T-helper 1 cell (primary cell): ENCODE measurements around the gene KMT2E.
"Not testable (repeated sequence)": the region's sequence is repeated elsewhere in the genome, so short reads cannot be mapped to it uniquely, and the experiment has no call there.

Experiments used
- DNase-seq, 5 donors: peaks; one replicate each; pipeline ENCODE4 v3.0.0-alpha.2; 2012 to 2020
- total RNA-seq, 4 donors: gene quantifications; one replicate each; lab custom pipeline; 2026; lab: John Stamatoyannopoulos, UW

Gene KMT2E, protein sequence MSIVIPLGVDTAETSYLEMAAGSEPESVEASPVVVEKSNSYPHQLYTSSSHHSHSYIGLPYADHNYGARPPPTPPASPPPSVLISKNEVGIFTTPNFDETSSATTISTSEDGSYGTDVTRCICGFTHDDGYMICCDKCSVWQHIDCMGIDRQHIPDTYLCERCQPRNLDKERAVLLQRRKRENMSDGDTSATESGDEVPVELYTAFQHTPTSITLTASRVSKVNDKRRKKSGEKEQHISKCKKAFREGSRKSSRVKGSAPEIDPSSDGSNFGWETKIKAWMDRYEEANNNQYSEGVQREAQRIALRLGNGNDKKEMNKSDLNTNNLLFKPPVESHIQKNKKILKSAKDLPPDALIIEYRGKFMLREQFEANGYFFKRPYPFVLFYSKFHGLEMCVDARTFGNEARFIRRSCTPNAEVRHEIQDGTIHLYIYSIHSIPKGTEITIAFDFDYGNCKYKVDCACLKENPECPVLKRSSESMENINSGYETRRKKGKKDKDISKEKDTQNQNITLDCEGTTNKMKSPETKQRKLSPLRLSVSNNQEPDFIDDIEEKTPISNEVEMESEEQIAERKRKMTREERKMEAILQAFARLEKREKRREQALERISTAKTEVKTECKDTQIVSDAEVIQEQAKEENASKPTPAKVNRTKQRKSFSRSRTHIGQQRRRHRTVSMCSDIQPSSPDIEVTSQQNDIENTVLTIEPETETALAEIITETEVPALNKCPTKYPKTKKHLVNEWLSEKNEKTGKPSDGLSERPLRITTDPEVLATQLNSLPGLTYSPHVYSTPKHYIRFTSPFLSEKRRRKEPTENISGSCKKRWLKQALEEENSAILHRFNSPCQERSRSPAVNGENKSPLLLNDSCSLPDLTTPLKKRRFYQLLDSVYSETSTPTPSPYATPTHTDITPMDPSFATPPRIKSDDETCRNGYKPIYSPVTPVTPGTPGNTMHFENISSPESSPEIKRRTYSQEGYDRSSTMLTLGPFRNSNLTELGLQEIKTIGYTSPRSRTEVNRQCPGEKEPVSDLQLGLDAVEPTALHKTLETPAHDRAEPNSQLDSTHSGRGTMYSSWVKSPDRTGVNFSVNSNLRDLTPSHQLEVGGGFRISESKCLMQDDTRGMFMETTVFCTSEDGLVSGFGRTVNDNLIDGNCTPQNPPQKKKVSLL (N-terminal part only)
- 275 to 392 (median 356) reads per million in 4 donors for total RNA-seq

GRCh38 chr7:105013816-105014692, at the start of gene KMT2E:
KMT2E (plus strand) TSS chr7:105014205; CDS start chr7:105040953, 26,748 bp downstream.
- peak; percentile 84 to 92 (median 89) for DNase-seq

DNA sequence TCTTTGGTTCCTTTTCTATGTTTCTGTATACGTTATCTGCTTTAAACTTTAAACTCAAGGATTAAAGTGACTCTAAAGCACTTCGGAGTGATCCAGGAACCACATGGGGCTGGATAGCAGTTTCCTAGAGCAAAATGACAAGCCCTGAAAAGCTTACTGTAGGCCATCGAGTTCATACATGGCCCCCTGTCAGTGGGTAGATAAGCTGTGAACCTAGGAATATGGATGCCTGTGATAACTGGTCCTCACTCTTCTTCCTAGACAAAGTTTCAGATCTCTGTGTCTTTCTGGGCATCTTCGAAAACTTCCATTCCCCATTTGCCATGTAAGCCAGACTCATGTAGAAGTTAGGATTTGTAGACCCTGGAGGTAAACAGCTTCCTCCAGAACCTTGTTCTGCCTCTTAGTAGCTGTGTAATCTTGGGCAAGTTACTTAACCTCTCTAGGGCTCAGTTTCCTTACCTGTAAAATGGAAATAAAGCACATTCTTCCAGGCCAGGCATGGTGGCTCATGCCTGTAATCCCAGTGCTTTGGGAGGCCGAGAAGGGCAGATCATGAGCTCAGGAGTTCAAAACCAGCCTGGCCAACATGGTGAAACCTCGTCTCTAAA, 49.3 kb upstream of the KMT2E start:
- no peak for DNase-seq

DNA sequence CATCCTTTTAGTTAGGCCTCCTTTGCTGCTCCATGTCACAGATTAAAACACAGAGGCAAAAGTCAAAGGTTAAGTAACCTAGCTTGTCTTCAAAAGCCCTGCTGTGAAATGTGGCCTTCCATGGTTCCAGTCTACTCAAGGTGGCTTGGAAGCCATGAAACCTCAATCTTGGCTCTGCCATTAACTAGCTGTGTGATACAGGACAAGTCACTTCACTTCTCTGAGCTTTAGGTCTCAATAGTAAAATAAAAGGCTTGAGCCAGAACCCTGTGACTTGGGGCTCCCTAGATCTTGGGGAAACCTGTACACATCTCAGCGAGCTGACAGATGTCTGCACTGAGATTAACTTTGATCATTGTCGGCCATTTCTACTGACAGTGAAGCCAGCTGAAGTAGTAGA, 48.0 kb upstream of the KMT2E start:
- no peak for DNase-seq

- DNase-seq = no peak
Measured at GRCh38 chr7:104967088-104967487, 46.9 kb upstream of the KMT2E start.

DNA sequence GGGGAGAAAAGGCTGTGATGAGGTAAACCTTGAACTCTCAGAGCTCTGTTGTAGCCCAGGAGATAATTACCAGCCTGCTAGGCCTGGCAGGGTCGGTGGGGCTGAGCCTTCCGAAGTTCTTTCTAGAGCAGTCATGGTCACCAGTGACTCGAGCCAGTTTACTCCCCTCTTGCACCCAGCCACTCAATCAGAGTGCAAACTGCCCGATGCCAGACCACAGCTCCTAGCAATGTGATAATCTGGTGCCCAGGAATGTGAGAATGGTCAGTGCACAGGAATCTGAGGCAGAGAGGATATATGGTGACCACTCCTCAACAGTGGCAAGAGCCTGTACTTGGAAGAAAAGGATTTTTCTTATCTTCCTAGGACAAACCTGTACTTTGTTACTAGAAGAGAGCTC, 46.4 kb upstream of the KMT2E start:
- no peak for DNase-seq

- DNase-seq = no peak
Measured at GRCh38 chr7:104968648-104969047, 45.4 kb upstream of the KMT2E start.

DNA sequence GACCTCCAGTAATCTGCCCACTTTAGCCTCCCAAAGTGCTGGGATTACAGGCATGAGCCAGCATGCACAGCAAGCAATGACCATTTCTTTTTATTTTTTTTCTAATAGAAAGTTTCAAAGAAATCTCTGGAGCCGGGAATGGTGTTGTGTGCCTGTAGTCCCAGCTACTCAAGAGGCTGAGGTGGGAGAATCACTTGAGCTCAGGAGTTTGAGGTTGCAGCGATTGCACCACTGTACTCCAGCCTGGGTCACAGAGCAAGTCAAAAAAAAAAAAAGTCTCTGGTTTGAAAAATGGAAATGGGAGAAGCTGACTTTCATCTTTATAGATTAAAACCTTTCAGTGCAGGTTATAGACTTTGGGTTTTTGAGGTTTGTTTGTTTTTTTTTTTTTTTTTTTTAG, 44.8 kb upstream of the KMT2E start:
- no peak for DNase-seq

- DNase-seq = no peak
Measured at GRCh38 chr7:104971290-104972071, 42.5 kb upstream of the KMT2E start.

DNA sequence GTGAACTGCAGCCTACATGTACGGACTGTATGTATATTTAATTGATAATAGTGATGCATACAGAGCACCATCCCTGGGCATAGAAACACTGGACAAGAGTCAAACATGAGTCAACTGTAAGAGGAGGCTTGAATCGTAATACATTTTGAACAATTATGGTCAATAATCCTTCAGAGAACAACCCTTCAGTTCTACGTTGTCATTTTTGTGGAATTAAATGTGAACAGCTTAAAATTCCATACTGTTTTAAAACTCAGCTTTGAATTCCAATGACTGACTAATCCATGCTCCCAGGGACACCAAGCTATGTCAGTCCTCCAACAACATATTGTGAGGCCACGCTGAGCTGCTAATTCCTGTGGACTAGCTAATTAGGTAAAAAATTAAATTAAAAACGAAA, 41.5 kb upstream of the KMT2E start:
- no peak for DNase-seq

GRCh38 chr7:104973227-104973626, 40.8 kb upstream of the KMT2E start:
- no peak for DNase-seq

GRCh38 chr7:104973909-104974415, 40.0 kb upstream of the KMT2E start:
- no peak for DNase-seq

DNA sequence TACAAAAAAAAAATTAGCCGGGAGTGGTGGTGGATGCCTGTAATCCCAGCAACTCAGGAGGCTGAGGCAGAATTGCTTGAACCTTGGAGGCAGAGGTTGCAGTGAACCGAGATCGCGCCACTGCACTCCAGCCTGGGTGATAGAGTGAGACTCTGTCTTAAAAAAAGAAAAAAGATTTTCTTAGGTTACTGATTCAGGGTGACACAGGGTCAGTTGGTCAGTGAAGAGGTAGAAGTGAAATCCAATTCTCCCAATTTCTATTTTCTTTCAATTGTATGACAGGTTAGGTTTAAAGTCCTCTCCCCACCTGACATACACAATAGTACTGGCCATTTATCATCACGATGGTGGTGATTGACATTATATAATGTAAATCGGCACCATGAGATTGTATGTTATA, 38.5 kb upstream of the KMT2E start:
- DNase-seq = not testable (repeated sequence)

GRCh38 chr7:104976966-104977636, 36.9 kb upstream of the KMT2E start:
- no peak for DNase-seq

- DNase-seq = no peak
Measured at GRCh38 chr7:104978460-104978859, 35.5 kb upstream of the KMT2E start.

- no peak for DNase-seq
Measured at GRCh38 chr7:104979167-104979841, 34.7 kb upstream of the KMT2E start.

- no peak for DNase-seq
Measured at GRCh38 chr7:104980440-104980839, 33.6 kb upstream of the KMT2E start.

DNA sequence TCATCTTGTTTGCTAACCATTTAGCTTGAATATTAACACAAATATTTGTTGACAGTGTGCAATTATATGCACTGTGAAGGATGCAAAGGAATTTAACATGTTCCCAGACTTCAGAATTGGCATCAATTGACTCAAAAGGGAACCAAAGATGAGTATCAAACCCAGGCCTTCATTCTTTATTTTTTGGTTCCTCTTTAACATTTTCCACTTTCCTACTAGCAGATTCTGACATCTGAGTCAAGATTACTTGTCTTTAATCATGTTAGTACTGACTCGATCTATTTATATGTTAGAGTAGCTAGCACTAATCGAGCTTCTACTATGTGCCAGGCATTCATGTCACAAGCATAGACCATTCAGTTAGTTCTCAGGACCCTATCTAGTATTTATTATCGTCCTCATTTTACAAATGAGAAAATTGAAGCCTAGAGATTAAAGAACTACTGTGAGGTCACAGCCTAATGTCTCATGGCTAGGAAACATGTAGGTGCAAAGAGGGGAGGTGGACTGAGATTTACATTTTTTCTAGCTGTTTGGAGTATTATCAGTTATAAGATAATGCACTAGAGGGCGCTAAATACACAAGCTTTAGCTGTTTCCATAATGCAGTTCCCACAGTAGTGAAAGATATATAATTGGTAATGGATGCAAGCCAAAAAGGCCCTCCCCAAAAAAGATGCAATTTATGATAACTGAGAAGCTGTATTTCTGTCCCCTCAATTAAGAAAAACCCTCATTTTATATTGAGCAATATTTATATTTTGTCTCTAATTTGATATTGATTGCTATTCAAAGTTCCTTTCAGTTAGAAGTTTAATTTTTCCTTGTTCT, 32.9 kb upstream of the KMT2E start:
- peak in 1 of 5 donors; percentile 67 for DNase-seq

DNA sequence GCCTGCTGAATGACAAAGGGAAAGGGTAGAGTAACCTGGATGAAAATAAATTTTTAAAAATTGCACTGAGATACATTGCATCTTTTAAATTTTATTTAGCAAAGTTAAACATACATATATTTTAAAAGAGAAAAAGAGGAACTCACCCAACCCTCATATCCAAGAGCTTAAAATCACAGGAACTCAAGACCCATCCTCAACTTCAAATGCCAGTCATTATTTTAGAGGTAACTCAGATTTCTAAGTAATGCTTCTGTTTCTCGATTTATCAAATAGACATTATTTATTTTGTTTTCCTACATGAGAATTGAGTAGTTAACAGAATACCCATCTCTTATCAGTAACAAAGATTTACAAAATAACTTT, 32.4 kb upstream of the KMT2E start:
- DNase-seq = no peak
